HepG2 (cell line): ENCODE data around the gene ZNF385B. TPM values are rescaled to one million over a fixed set of nuclear protein-coding genes. Genes with fewer than 3 reads are reported as not detected.

ENCODE experiments used
- ATAC-seq: fragments of 200-7000 bp; cut with Tn5 transposase; 3 replicates; pipeline ENCODE4 v1.9.1; 2020; ENCODE audit warnings: mild to moderate bottlenecking, moderate library complexity
- BruUV-seq: library from RNA; stranded (reverse); fragments of 400-500 nt; replicated peaks from 2 replicates; lab custom pipeline; 2021; lab: Mats Ljungman, UMichigan
- CTCF ChIA-PET: fragments of 300-600 bp; formaldehyde crosslinking; extraction: SDS; loops from one replicate; lab custom pipeline; 2021; ENCODE audit warnings: low total read pairs, inconsistent platforms, low intra/inter-chr PET ratio; lab: Yijun Ruan, JAX
- POLR2A ChIA-PET: fragments of 350-600 bp; sonication (Branson Sonifier 250); formaldehyde crosslinking; loops from one replicate; lab custom pipeline; 2020; ENCODE audit warnings: antibody characterized with exemption, inconsistent platforms; lab: Yijun Ruan, JAX
- DNase-seq: peaks from one replicate; pipeline ENCODE4 v3.0.0-alpha.2; 2015; ENCODE audit warnings: low spot score
- FAIRE-seq: peaks from 3 replicates; lab custom pipeline; 2011; peaks lifted over from hg19 to GRCh38; lab: Jason Lieb, UNC
- H2AFZ ChIP-seq: one replicate; pipeline ENCODE4 v1.6.1; 2011; ENCODE audit warnings: low read length, inconsistent platforms
- H3K27ac ChIP-seq: fragments of 300-600 bp; 3 replicates; pipeline ENCODE4 v1.8.0; 2011; ENCODE audit warnings: mixed run types, mild to moderate bottlenecking, mixed read lengths, low read length, inconsistent platforms; ENCODE audit not compliant: insufficient read depth; ENCODE audit errors: extremely low read length
- H3K27me3 ChIP-seq, 2 experiments: fragments of 200-600 bp in 1 of 2; 2 replicates in 1 of 2; 3 replicates in 1 of 2; pipeline versions ENCODE4 v1.6.0 to v1.8.0; 2011; ENCODE audit warnings: low read length in 2 of 2, mild to moderate bottlenecking in 2 of 2, moderate library complexity in 2 of 2, inconsistent platforms in 1 of 2; ENCODE audit not compliant: insufficient read depth in 2 of 2, control insufficient read depth in 1 of 2
- H3K36me3 ChIP-seq, 2 experiments: fragments of 200-600 bp in 1 of 2; replicated peaks in 1 of 2; 2 replicates in 1 of 2; 3 replicates in 1 of 2; pipeline versions ENCODE4 v1.5.1 to v1.8.0; 2011; ENCODE audit warnings: low read length in 2 of 2, inconsistent platforms in 1 of 2; ENCODE audit not compliant: insufficient read depth in 2 of 2, control insufficient read depth in 1 of 2
- H3K4me1 ChIP-seq: 2 replicates; pipeline ENCODE4 v1.5.1; 2012; ENCODE audit warnings: low read length, inconsistent platforms; ENCODE audit not compliant: insufficient read depth
- H3K4me2 ChIP-seq: 2 replicates; pipeline ENCODE4 v1.6.0; 2011; ENCODE audit warnings: low read depth, low read length, inconsistent platforms
- H3K4me3 ChIP-seq, 3 experiments: fragments of 200-600 bp in 1 of 3; sonication (generic), shearing (Covaris generic) in 1 of 3; replicated peaks in 1 of 3; 2 replicates each; pipeline ENCODE4 v1.5.1; 2011 to 2016; ENCODE audit warnings: low read length in 3 of 3, inconsistent platforms in 2 of 3, low read depth in 2 of 3, mild to moderate bottlenecking in 2 of 3, control low read depth in 1 of 3, mixed read lengths in 1 of 3; ENCODE audit not compliant: insufficient read depth in 1 of 3
- H3K79me2 ChIP-seq: one replicate; pipeline ENCODE4 v1.6.1; 2011; ENCODE audit warnings: low read length, inconsistent platforms; ENCODE audit not compliant: insufficient read depth
- H3K9ac ChIP-seq: 2 replicates; pipeline ENCODE4 v1.6.0; 2011; ENCODE audit warnings: mild to moderate bottlenecking, low read depth, low read length, inconsistent platforms; ENCODE audit not compliant: insufficient read depth
- H3K9me3 ChIP-seq: 2 replicates; pipeline ENCODE4 v1.5.1; 2012; ENCODE audit warnings: mild to moderate bottlenecking, low read length
- H4K20me1 ChIP-seq: 2 replicates; pipeline ENCODE4 v1.6.0; 2011; ENCODE audit warnings: inconsistent platforms, mild to moderate bottlenecking, low read length, moderate library complexity; ENCODE audit not compliant: insufficient read depth
- ARNTL ChIP-seq: sonication (generic); formaldehyde crosslinking; IDR thresholded peaks from 2 replicates; pipeline ENCODE4 v1.4.0; 2020; ENCODE audit warnings: mild to moderate bottlenecking, missing genetic modification reagents
- DNMT1 ChIP-seq: sonication (generic); formaldehyde crosslinking; IDR thresholded peaks from 2 replicates; pipeline ENCODE4 v1.5.1; 2020; ENCODE audit warnings: mild to moderate bottlenecking, missing genetic modification reagents
- FOSL1 ChIP-seq: sonication (generic); formaldehyde crosslinking; IDR thresholded peaks from 2 replicates; pipeline ENCODE4 v1.9.0; 2021; ENCODE audit warnings: missing genetic modification reagents, borderline replicate concordance
- HDAC1 ChIP-seq: sonication (generic); formaldehyde crosslinking; IDR thresholded peaks from 2 replicates; pipeline ENCODE4 v1.5.1; 2020; ENCODE audit warnings: mild to moderate bottlenecking, missing genetic modification reagents
- HNF4A ChIP-seq: sonication (generic); formaldehyde crosslinking; IDR thresholded peaks from 2 replicates; pipeline ENCODE4 v1.4.0; 2020; ENCODE audit warnings: missing genetic modification reagents
- ISX ChIP-seq: sonication (generic); formaldehyde crosslinking; conservative IDR thresholded peaks from 2 replicates; pipeline ENCODE4 v1.5.0; 2020; ENCODE audit warnings: missing genetic modification reagents
- PAF1 ChIP-seq: IDR thresholded peaks from 2 replicates; pipeline ENCODE4 v1.6.1; 2016; ENCODE audit warnings: missing genetic modification reagents, missing compliant biosample characterization
- POLR2G ChIP-seq: fragments of 200-400 bp; formaldehyde crosslinking; IDR thresholded peaks from 2 replicates; pipeline ENCODE4 v1.6.1; 2018; ENCODE audit warnings: mild to moderate bottlenecking, low read depth, low read length, moderate library complexity
- SALL1 ChIP-seq: sonication (generic); formaldehyde crosslinking; IDR thresholded peaks from 2 replicates; pipeline ENCODE4 v1.8.0; 2022; ENCODE audit warnings: mild to moderate bottlenecking, missing genetic modification reagents
- TEAD2 ChIP-seq: sonication (generic); formaldehyde crosslinking; IDR thresholded peaks from 2 replicates; pipeline ENCODE4 v1.9.0; 2021; ENCODE audit warnings: missing genetic modification reagents
- ZNF501 ChIP-seq: sonication (generic); formaldehyde crosslinking; IDR thresholded peaks from 2 replicates; pipeline ENCODE4 v1.5.1; 2020; ENCODE audit warnings: mild to moderate bottlenecking, moderate library complexity, missing genetic modification reagents
- ZNF781 ChIP-seq: sonication (generic); formaldehyde crosslinking; IDR thresholded peaks from 2 replicates; pipeline ENCODE4 v1.5.1; 2020; ENCODE audit warnings: borderline replicate concordance, mild to moderate bottlenecking, missing genetic modification reagents; ENCODE audit errors: not compliant biosample characterization
- ZNF788 ChIP-seq: sonication (generic); formaldehyde crosslinking; IDR thresholded peaks from 2 replicates; pipeline ENCODE4 v1.5.0; 2020; ENCODE audit warnings: mild to moderate bottlenecking, missing genetic modification reagents, borderline replicate concordance
- WGBS: methylation state at CpG from one replicate; pipeline ENCODE4 v1.1.6; 2017; ENCODE audit warnings: low lambda C conversion rate; 5-methylcytosine and 5-hydroxymethylcytosine counted together
- in situ Hi-C: cut with HindIII; loops from 2 replicates; pipeline ENCODE4 v1.10.0; 2017; ENCODE audit warnings: low pct_unique_long_range_greater_than_20kb; ENCODE audit not compliant: extremely low pct_ligation_motif_present
- intact Hi-C: fragments of 100-400 bp; cut with micrococcal nuclease; formaldehyde crosslinking; loops from one replicate; pipeline ENCODE4 v1.10.0; 2022; ENCODE audit not compliant: unreplicated experiment
- polyA plus RNA-seq, 8 experiments: library from polyadenylated mRNA; depleted of rRNA in 3 of 8; stranded (reverse) in 7 of 8; unstranded in 1 of 8; fragments of >200 nt; fragmentation: Illumina TruSeq in 4 of 8; extraction: Trizol in 4 of 8; gene quantifications; 2 replicates each; pipeline versions ENCODE4 v1.2.1 to v1.2.3, GENCODE V29; 2011 to 2016; ENCODE audit warnings: low read depth in 4 of 8, missing spikeins in 1 of 8, mixed read lengths in 1 of 8; ENCODE audit not compliant: insufficient read depth in 1 of 8
- total RNA-seq, 5 experiments: library from RNA; depleted of rRNA; stranded (reverse); fragments of >200 nt; fragmentation: Illumina TruSeq; extraction: Trizol; gene quantifications; 2 replicates each; pipeline ENCODE4 v1.2.3, GENCODE V29; 2016; ENCODE audit warnings: low read depth in 1 of 5
- TF ChIP-seq, protein P1 (sequence below), 2 experiments: IDR thresholded peaks; 2 replicates each; pipeline ENCODE4 v1.6.1; 2011 to 2012; ENCODE audit warnings: low read length in 2 of 2, borderline replicate concordance in 1 of 2, low read depth in 1 of 2, mild to moderate bottlenecking in 1 of 2, moderate library complexity in 1 of 2

ZNF385B gene
- total and polyA plus RNA-seq, 2 of the 13 experiments (the other 11 are each of a cell fraction or from before 2014, with no cell fraction given), result 3.3 to 6.7 TPM

DNA sequence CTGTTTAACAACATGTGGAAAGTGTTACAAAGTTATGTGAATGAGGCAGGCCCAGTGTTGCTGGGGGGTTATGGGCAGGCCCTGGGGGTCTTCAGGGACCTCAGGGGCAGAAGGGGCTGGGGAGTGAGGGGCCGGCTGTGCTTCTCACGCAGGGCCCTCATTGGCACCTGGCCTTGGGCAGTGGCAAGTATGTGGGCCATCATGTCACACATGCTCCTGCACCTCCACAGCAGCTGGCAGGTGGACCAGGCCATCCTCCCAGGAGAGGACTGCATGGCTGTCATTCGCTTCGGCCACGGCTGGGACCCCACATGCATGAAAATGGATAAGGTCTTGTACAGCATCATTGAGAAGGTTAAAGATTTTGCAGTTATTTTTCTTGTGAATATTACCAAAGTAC lies 47.4 kb downstream of the ZNF385B start:
- ATAC-seq, result no peak
- Histone ChIP-seq H3K36me3 (no peaks in the 10 kb centered on the region), H3K9ac (no peak overlapping the region), H3K79me2 (no peaks in the 10 kb centered on the region), H2AFZ (no peak overlapping the region), H3K4me3 (no peak overlapping the region), H3K9me3 (no peaks in the 10 kb centered on the region)
- DNase-seq, result no peak
- no TSS peak for BruUV-seq
- CTCF ChIA-PET, result no interaction called here
- TF ChIP-seq HDAC1 (CRISPR knock-in tag), result no peak
- no peak for TF ChIP-seq SALL1 (CRISPR knock-in tag)
- no peak for TF ChIP-seq PAF1
- TF ChIP-seq ZNF781 (CRISPR knock-in tag), result no peak
- TF ChIP-seq HNF4A (CRISPR knock-in tag), result no peak
- TF ChIP-seq ZNF788 (CRISPR knock-in tag), result no peak
- no peak for TF ChIP-seq ARNTL
- TF ChIP-seq FOSL1 (CRISPR knock-in tag), result no peak
- TF ChIP-seq DNMT1 (CRISPR knock-in tag), result no peak
- TF ChIP-seq, protein P1, sequence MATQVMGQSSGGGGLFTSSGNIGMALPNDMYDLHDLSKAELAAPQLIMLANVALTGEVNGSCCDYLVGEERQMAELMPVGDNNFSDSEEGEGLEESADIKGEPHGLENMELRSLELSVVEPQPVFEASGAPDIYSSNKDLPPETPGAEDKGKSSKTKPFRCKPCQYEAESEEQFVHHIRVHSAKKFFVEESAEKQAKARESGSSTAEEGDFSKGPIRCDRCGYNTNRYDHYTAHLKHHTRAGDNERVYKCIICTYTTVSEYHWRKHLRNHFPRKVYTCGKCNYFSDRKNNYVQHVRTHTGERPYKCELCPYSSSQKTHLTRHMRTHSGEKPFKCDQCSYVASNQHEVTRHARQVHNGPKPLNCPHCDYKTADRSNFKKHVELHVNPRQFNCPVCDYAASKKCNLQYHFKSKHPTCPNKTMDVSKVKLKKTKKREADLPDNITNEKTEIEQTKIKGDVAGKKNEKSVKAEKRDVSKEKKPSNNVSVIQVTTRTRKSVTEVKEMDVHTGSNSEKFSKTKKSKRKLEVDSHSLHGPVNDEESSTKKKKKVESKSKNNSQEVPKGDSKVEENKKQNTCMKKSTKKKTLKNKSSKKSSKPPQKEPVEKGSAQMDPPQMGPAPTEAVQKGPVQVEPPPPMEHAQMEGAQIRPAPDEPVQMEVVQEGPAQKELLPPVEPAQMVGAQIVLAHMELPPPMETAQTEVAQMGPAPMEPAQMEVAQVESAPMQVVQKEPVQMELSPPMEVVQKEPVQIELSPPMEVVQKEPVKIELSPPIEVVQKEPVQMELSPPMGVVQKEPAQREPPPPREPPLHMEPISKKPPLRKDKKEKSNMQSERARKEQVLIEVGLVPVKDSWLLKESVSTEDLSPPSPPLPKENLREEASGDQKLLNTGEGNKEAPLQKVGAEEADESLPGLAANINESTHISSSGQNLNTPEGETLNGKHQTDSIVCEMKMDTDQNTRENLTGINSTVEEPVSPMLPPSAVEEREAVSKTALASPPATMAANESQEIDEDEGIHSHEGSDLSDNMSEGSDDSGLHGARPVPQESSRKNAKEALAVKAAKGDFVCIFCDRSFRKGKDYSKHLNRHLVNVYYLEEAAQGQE (IDR thresholded peaks at IDR 0.05; ENCODE audit: borderline replicate concordance in 1 of 2, low read depth in 1 of 2, low read length in 2 of 2), result no peak
- no peak for TF ChIP-seq TEAD2 (CRISPR knock-in tag)
- no peak for TF ChIP-seq ISX (CRISPR knock-in tag)
- no peak for TF ChIP-seq POLR2G
- TF ChIP-seq ZNF501 (CRISPR knock-in tag), result no peak
- TF ChIP-seq, all 625 proteins: peak for 0
- WGBS, result 38% methylated on average over 5 of the region's 5 CpGs
- Histone ChIP-seq H3K4me1 (no peaks in the 10 kb centered on the region), H3K4me2 (no peak overlapping the region), H4K20me1 (no peaks in the 10 kb centered on the region), H3K27ac (no peak overlapping the region), H3K27me3 (peaks cover 0 to 18% of the 10 kb centered on the region in 2 experiments; a peak in 1 of 5 replicates)
- intact Hi-C loops (no loop called here), in situ Hi-C loops (no loop called here)
- POLR2A ChIA-PET, result no interaction called here
- no peak for FAIRE-seq
